Stomach smooth muscle (tissue), 2 donors: ENCODE results near the gene COL9A1.

Experiments used
- H3K27ac ChIP-seq: one replicate; pipeline ENCODE4 v1.7.0; 2013; ENCODE audit warnings: mild to moderate bottlenecking, low read length, inconsistent platforms
- H3K27me3 ChIP-seq, 2 donors: one replicate each; pipeline ENCODE4 v1.7.0; 2013; ENCODE audit warnings: low read length in 2 of 2; ENCODE audit not compliant: insufficient read depth in 2 of 2, control insufficient read depth in 1 of 2
- H3K36me3 ChIP-seq, 2 donors: one replicate each; pipeline ENCODE4 v1.7.0; 2013; ENCODE audit warnings: low read length in 2 of 2; ENCODE audit not compliant: control insufficient read depth in 2 of 2, insufficient read depth in 2 of 2
- H3K4me1 ChIP-seq: one replicate; pipeline ENCODE4 v1.7.0; 2013; ENCODE audit warnings: low read length; ENCODE audit not compliant: control insufficient read depth, insufficient read depth
- H3K4me3 ChIP-seq, 2 donors: one replicate each; pipeline ENCODE4 v1.7.0; 2013; ENCODE audit warnings: low read length in 2 of 2
- H3K9ac ChIP-seq, 2 donors: one replicate each; pipeline ENCODE4 v1.7.0; 2013; ENCODE audit warnings: low read length in 2 of 2, mild to moderate bottlenecking in 1 of 2
- H3K9me3 ChIP-seq, 2 donors: one replicate each; pipeline ENCODE4 v1.7.0; 2013; ENCODE audit warnings: low read length in 2 of 2; ENCODE audit not compliant: control insufficient read depth in 2 of 2
- donor health status: healthy.
- donor health status: Pancreatic carcinoma.

The COL9A1 gene

DNA sequence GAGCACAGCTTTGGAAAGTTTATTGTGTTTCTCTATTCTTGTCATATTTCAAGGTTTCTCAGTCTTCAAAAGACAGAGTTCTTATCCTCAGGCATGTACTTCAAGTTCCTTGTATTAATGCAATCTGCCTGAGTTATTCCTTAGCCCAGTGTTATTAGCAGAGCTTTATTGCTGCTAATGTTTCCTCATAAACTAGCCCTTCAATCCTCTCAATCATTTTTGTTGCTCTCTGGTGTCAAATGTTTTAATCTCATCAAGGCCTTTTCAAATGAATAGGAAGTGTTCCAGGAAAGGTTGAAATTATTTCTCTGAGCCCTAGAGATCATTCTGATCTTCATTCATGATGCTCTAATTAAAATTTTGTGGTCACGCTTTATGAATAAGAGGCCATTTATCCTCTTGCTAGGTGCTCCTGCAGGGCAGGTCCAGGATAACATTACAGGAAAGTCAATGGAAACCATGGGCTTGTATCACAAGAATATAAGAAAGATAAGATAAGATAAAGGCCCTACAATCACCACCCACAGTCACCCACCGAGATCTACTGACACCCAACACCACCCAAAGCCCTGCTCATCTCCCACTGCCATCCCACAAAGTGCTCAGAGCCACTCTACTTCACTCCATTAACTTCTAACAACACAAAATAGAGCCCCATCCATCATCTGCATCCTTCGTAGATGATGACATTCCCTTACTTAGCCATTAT lies 125.9 kb downstream of the COL9A1 start:
- Histone ChIP-seq H3K36me3 (no peaks in the 10 kb centered on the region), H3K27me3 (no peaks in the 10 kb centered on the region), H3K27ac (no peak overlapping the region), H3K9me3 (no peaks in the 10 kb centered on the region), H3K9ac (no peak overlapping the region), H3K4me3 (no peak overlapping the region), H3K4me1 (no peaks in the 10 kb centered on the region)

DNA sequence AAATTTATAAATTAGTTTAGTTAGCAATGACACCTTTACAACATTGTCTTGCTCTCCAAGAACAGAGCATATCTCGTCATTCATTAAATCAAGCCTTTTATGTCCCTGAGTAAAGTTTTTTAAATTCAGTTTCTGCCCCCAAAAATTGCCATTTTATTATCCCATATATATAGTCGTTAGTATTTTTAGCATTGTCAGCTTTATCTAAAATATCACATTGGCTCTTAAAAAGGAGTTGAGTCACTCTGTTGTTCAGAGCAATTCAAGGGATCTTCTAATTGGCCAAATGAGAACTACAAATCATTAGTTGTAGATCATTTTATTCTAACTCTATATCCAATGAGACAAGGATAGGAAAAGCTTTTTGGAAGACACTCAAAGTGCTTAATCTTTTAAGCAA lies 127.1 kb downstream of the COL9A1 start:
- Histone ChIP-seq H3K4me1 (no peaks in the 10 kb centered on the region), H3K9me3 (no peaks in the 10 kb centered on the region), H3K9ac (no peak overlapping the region), H3K27ac (no peak overlapping the region), H3K27me3 (no peaks in the 10 kb centered on the region), H3K36me3 (no peaks in the 10 kb centered on the region), H3K4me3 (no peak overlapping the region)

DNA sequence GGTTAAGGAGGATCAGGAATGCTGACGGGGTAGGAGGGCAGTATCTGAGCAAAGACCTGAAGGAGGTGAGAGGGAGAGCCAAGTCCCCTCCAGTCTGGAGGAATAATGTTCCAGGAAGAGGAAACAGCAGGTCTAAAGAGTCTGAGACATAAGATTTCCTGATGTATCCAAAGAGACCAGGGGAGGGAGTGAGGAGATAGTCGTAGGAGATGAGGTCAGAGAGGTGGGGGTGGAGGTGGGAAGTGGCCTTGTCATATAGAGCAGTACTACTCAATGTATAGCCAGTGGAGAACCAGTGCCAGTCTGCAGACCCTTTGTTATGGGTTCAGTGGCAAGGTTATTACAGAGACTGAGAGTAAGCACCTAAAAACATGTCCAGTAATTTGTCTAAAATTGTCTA lies 130.6 kb downstream of the COL9A1 start:
- no peak overlapping the region for H3K4me3 ChIP-seq

DNA sequence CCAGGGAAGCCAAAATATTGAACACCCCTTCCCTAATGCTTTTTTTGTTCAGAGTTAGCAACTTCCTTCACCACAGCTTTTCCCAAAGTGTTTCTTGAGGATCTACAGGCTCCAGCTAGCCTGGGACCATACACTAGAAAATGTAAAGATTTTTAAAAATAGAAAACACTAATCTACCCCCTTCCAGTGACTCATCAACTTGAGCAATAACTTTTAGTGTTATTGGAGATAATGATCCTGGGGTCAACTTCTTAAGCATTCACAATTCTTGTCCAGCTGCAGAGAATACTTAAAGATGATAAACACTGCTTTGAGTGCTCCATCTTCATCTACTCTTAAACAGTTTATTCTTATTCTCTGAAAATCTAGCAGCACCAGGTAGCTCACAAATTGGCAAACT lies 131.6 kb downstream of the COL9A1 start:
- no peak overlapping the region for H3K9ac ChIP-seq
- no peaks in the 10 kb centered on the region for H3K27me3 ChIP-seq
- no peaks in the 10 kb centered on the region for H3K36me3 ChIP-seq
- H3K9me3 ChIP-seq, result no peaks in the 10 kb centered on the region
- H3K4me1 ChIP-seq, result no peaks in the 10 kb centered on the region
- no peak overlapping the region for H3K27ac ChIP-seq
- H3K4me3 ChIP-seq, result no peak overlapping the region

More for the DNA sequence above, 130.6 kb downstream of the COL9A1 start:
- no peaks in the 10 kb centered on the region for H3K36me3 ChIP-seq
- no peak overlapping the region for H3K27ac ChIP-seq
- no peak overlapping the region for H3K9ac ChIP-seq
- H3K4me1 ChIP-seq, result no peaks in the 10 kb centered on the region
- H3K9me3 ChIP-seq, result no peaks in the 10 kb centered on the region
- H3K27me3 ChIP-seq, result no peaks in the 10 kb centered on the region

DNA sequence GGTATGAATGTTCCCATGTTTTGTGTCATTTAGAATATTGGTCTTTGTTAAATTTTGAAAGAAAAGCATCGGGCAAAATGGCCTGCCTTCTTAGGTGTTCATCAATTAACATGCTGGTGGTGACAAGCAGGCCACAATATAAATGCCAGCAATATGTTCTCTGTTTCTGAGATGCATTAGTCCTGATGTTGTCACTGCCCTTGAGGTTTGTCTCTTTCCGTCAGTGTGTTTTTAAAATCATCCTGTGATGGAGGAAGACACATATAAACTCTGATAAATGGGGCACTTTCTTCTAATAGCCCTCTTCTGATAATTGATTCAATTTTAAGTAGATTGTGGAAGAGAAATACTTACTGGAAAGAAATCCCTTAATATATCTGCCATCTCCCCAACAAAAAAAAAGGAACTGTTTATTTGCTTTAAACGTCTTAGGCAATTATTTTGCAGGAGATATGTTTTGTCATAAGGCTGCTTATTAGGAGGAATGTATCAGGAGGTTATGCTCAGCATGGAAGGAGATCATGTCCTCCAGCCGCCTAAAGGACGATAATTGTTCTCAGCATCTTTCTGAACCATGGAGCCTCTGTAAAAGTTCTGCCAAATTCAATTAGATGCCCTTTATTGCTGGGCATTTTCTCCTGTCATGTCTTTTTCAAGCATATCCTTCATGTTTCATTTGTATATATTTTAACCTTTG lies 134.1 kb downstream of the COL9A1 start:
- Histone ChIP-seq H3K4me3 (no peak overlapping the region), H3K27me3 (no peaks in the 10 kb centered on the region), H3K36me3 (no peaks in the 10 kb centered on the region), H3K4me1 (no peaks in the 10 kb centered on the region), H3K9me3 (no peaks in the 10 kb centered on the region), H3K9ac (no peak overlapping the region), H3K27ac (no peak overlapping the region)
